A673 (cell line): ENCODE measurements around the gene WDR54. TPM values are rescaled to one million over a fixed set of nuclear protein-coding genes. Genes with fewer than 3 reads are reported as not detected.
"Not testable (repeated sequence)": the region's sequence is repeated elsewhere in the genome, so short reads cannot be mapped to it uniquely, and the experiment has no call there.

Source experiments
- BruUV-seq: library from RNA; stranded (reverse); fragments of 400-500 nt; replicated peaks from 2 replicates; lab custom pipeline; 2021; lab: Mats Ljungman, UMichigan
- CTCF ChIA-PET: fragments of 300-600 bp; sonication (Branson Sonifier 250); formaldehyde crosslinking; loops from one replicate; lab custom pipeline; 2022; ENCODE audit warnings: antibody characterized with exemption; lab: Charles Lee
- POLR2A ChIA-PET: fragments of 300-600 bp; sonication (Branson Sonifier 250); formaldehyde crosslinking; loops from one replicate; lab custom pipeline; 2022; ENCODE audit warnings: antibody characterized with exemption; ENCODE audit not compliant: low non-redundant PET; lab: Charles Lee
- DNase-seq: peaks from one replicate; pipeline ENCODE4 v3.0.0-alpha.2; 2015; ENCODE audit warnings: low spot score
- H3K27ac ChIP-seq: fragments of 200-600 bp; sonication (generic); 2 replicates; pipeline ENCODE4 v1.5.1; 2016; ENCODE audit warnings: mixed run types, low read depth, mild to moderate bottlenecking, mixed read lengths, antibody characterized with exemption, low read length; ENCODE audit not compliant: poor library complexity, severe bottlenecking
- H3K27me3 ChIP-seq: fragments of 200-600 bp; sonication (generic); replicated peaks from 2 replicates; pipeline ENCODE4 v1.6.1; 2017; ENCODE audit warnings: mixed run types, low read depth, mild to moderate bottlenecking, mixed read lengths, antibody characterized with exemption, low read length; ENCODE audit not compliant: insufficient read depth, poor library complexity
- H3K36me3 ChIP-seq: fragments of 200-600 bp; sonication (generic); 2 replicates; pipeline ENCODE4 v1.6.1; 2016; ENCODE audit warnings: mixed run types, mild to moderate bottlenecking, mixed read lengths, antibody characterized with exemption, low read length; ENCODE audit not compliant: insufficient read depth, poor library complexity, severe bottlenecking
- H3K4me1 ChIP-seq: fragments of 200-600 bp; sonication (generic); 2 replicates; pipeline ENCODE4 v1.6.1; 2017; ENCODE audit warnings: mixed run types, mild to moderate bottlenecking, mixed read lengths, antibody characterized with exemption, low read length; ENCODE audit not compliant: insufficient read depth, poor library complexity, severe bottlenecking
- H3K4me3 ChIP-seq: fragments of 200-600 bp; sonication (generic); 2 replicates; pipeline ENCODE4 v1.5.1; 2016; ENCODE audit warnings: low read depth, mixed run types, mild to moderate bottlenecking, mixed read lengths, low read length; ENCODE audit not compliant: poor library complexity, severe bottlenecking
- H3K9me3 ChIP-seq: fragments of 200-600 bp; sonication (generic); 2 replicates; pipeline ENCODE4 v1.6.1; 2016; ENCODE audit warnings: mixed run types, low read depth, mild to moderate bottlenecking, mixed read lengths, antibody characterized with exemption, low read length; ENCODE audit not compliant: poor library complexity, severe bottlenecking
- CTCF ChIP-seq: fragments of 300-800, 200-600 bp; sonication (generic); conservative IDR thresholded peaks from 2 replicates; pipeline ENCODE4 v1.5.1; 2017; ENCODE audit warnings: low read depth, mild to moderate bottlenecking, antibody characterized with exemption, low read length, moderate library complexity, mixed read lengths
- EZH2 ChIP-seq: fragments of 200-600 bp; sonication (generic); IDR thresholded peaks from 2 replicates; pipeline ENCODE4 v1.6.1; 2017; ENCODE audit warnings: borderline replicate concordance, low read depth, mild to moderate bottlenecking, mixed read lengths, antibody characterized with exemption, low read length; ENCODE audit not compliant: poor library complexity, severe bottlenecking
- intact Hi-C: fragments of 100-400 bp; cut with micrococcal nuclease; formaldehyde crosslinking; loops from one replicate; pipeline ENCODE4 v1.10.0; 2022; ENCODE audit not compliant: unreplicated experiment
- total RNA-seq: library from RNA; stranded (reverse); gene quantifications from 2 replicates; pipeline ENCODE4 v1.2.3, GENCODE V29; 2021

The WDR54 gene
- total RNA-seq, 1 experiment from 2014 or later: 41.1 TPM

GRCh38 chr2:74462786-74463105 lies 41.2 kb downstream of the WDR54 start:
- POLR2A ChIA-PET: no interaction called here
- no peak for TF ChIP-seq EZH2
- TF ChIP-seq CTCF: no peak
- CTCF ChIA-PET: no interaction called here

GRCh38 chr2:74464406-74464805 lies 42.9 kb downstream of the WDR54 start:
- H3K27ac ChIP-seq: peak overlapping the region; percentile 75
- H3K36me3 ChIP-seq: peaks cover 18% of the 10 kb centered on the region
- BruUV-seq: no TSS peak
- TF ChIP-seq EZH2 (no peak), CTCF (no peak)
- CTCF ChIA-PET: no interaction called here
- intact Hi-C loops: no loop called here
- no peaks in the 10 kb centered on the region for H3K27me3 ChIP-seq
- DNase-seq: no peak
- H3K4me3 ChIP-seq: peak overlapping the region; percentile 72
- peaks cover 5% of the 10 kb centered on the region for H3K4me1 ChIP-seq
- POLR2A ChIA-PET: no interaction called here
- no peaks in the 10 kb centered on the region for H3K9me3 ChIP-seq

More at GRCh38 chr2:74462786-74463105, 41.2 kb downstream of the WDR54 start:
- H3K4me1 ChIP-seq: peaks cover 5% of the 10 kb centered on the region
- no TSS peak for BruUV-seq
- H3K27ac ChIP-seq: no peak overlapping the region
- H3K9me3 ChIP-seq: no peaks in the 10 kb centered on the region
- intact Hi-C loops: no loop called here
- DNase-seq: no peak
- no peaks in the 10 kb centered on the region for H3K27me3 ChIP-seq
- H3K36me3 ChIP-seq: peaks cover 18% of the 10 kb centered on the region
- H3K4me3 ChIP-seq: no peak overlapping the region

DNA sequence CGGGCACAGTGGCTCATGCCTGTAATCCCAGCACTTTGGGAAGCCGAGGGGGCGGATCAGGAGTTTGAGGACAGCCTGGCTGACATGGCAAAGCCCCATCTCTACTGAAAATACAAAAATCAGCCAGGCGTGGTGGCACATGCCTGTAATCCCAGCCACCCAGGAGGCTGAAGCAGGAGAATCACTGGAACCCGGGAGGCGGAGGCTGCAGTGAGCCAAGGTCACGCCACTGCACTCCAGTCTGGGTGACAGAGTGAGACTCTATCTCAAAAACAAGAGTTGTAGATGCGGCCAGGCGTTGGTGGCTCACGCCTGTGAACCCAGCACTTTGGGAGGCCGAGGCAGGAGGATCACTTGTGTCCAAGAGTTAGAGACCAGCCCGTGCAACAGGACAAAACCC lies 49.2 kb downstream of the WDR54 start:
- H3K9me3 ChIP-seq, H3K4me1 ChIP-seq, DNase-seq, H3K4me3 ChIP-seq, CTCF ChIA-PET, BruUV-seq, intact Hi-C loops, H3K27me3 ChIP-seq, H3K27ac ChIP-seq: not testable (repeated sequence)
- peaks cover 11% of the 10 kb centered on the region for H3K36me3 ChIP-seq
- POLR2A ChIA-PET: interaction anchor here (0.7 kb wide), 1 partner anchor 89 kb away, joined by 26 read pairs; no protein-coding TSS in a partner anchor
